Panc1 (cell line): ENCODE measurements around the gene MOB2. TPM values are rescaled to one million over a fixed set of nuclear protein-coding genes. Genes with fewer than 3 reads are reported as not detected.

ENCODE experiments used
- ATAC-seq: fragments of 200-7000 bp; cut with Tn5 transposase; 2 replicates; pipeline ENCODE4 v1.9.1; 2020; ENCODE audit warnings: mild to moderate bottlenecking, moderate library complexity
- BruUV-seq: library from RNA; stranded (reverse); fragments of 400-500 nt; replicated peaks from 2 replicates; lab custom pipeline; 2021; lab: Mats Ljungman, UMichigan
- CTCF ChIA-PET: fragments of 300-600 bp; sonication (Branson Sonifier 250); formaldehyde crosslinking; loops from one replicate; lab custom pipeline; 2022; ENCODE audit warnings: antibody characterized with exemption; lab: Charles Lee
- POLR2A ChIA-PET: fragments of 300-600 bp; sonication (Branson Sonifier 250); formaldehyde crosslinking; loops from one replicate; lab custom pipeline; 2022; ENCODE audit warnings: antibody characterized with exemption; lab: Charles Lee
- DNase-seq: peaks from one replicate; pipeline ENCODE4 v3.0.0-alpha.2; 2010; ENCODE audit warnings: low read depth, low spot score
- H3K27ac ChIP-seq: 2 replicates; pipeline ENCODE4 v1.5.1; 2011; ENCODE audit warnings: mild to moderate bottlenecking, low read length, inconsistent platforms
- H3K27me3 ChIP-seq: fragments of 200-500 bp; sonication (Bioruptor generic); 2 replicates; pipeline ENCODE4 v1.6.0; 2014; ENCODE audit warnings: low read length, inconsistent platforms; ENCODE audit not compliant: control insufficient read depth, insufficient read depth
- H3K36me3 ChIP-seq: fragments of 200-500 bp; sonication (Bioruptor generic); 2 replicates; pipeline ENCODE4 v1.5.1; 2014; ENCODE audit warnings: inconsistent platforms, mild to moderate bottlenecking, low read length, moderate library complexity; ENCODE audit not compliant: control insufficient read depth, insufficient read depth
- H3K4me1 ChIP-seq: 2 replicates; pipeline ENCODE4 v1.5.1; 2011; ENCODE audit warnings: inconsistent platforms, mild to moderate bottlenecking, low read length, moderate library complexity; ENCODE audit not compliant: control insufficient read depth, insufficient read depth
- H3K4me3 ChIP-seq, 2 experiments: 2 replicates each; pipeline ENCODE4 v1.5.1; 2011 to 2012; ENCODE audit warnings: low read depth in 2 of 2, low read length in 2 of 2, mild to moderate bottlenecking in 2 of 2, inconsistent platforms in 1 of 2, moderate library complexity in 1 of 2
- H3K9me3 ChIP-seq: fragments of 200-500 bp; sonication (Bioruptor generic); 2 replicates; pipeline ENCODE4 v1.5.1; 2014; ENCODE audit warnings: low read depth, mild to moderate bottlenecking, inconsistent platforms, low read length, moderate library complexity; ENCODE audit not compliant: control insufficient read depth, insufficient read depth
- CTCF ChIP-seq: fragments of 450-650 bp; IDR thresholded peaks from 2 replicates; pipeline ENCODE4 v1.5.1; 2017; ENCODE audit warnings: mild to moderate bottlenecking
- POLR2AphosphoS5 ChIP-seq: IDR thresholded peaks from 2 replicates; pipeline ENCODE4 v1.6.1; 2012; ENCODE audit warnings: mild to moderate bottlenecking, low read depth, low read length, moderate library complexity
- REST ChIP-seq, 2 experiments: IDR thresholded peaks; 2 replicates each; pipeline ENCODE4 v1.6.1; 2011 to 2012; ENCODE audit warnings: low read depth in 2 of 2, control low read depth in 1 of 2, low read length in 1 of 2, mild to moderate bottlenecking in 1 of 2, moderate library complexity in 1 of 2; ENCODE audit not compliant: insufficient read depth in 1 of 2
- SIN3A ChIP-seq: IDR thresholded peaks from 2 replicates; pipeline ENCODE4 v1.6.1; 2012; ENCODE audit warnings: low read depth, mild to moderate bottlenecking, low read length, moderate library complexity, borderline replicate concordance; ENCODE audit not compliant: insufficient read depth
- TCF7L2 ChIP-seq: IDR thresholded peaks from 2 replicates; pipeline ENCODE4 v1.6.1; 2011; ENCODE audit warnings: mild to moderate bottlenecking, low read depth, low read length, inconsistent platforms
- in situ Hi-C: cut with HindIII; loops from 2 replicates; pipeline ENCODE4 v1.10.0; 2016; ENCODE audit warnings: low sequenced_read_pairs, low pct_unique_long_range_greater_than_20kb
- intact Hi-C: fragments of 100-400 bp; cut with micrococcal nuclease; formaldehyde crosslinking; loops from one replicate; pipeline ENCODE4 v1.10.0; 2022; ENCODE audit not compliant: unreplicated experiment
- total RNA-seq: library from RNA; stranded (reverse); gene quantifications from one replicate; pipeline ENCODE4 v1.2.1, GENCODE V29; 2021; ENCODE audit not compliant: unreplicated experiment

Gene MOB2
- total RNA-seq, 1 experiment from 2014 or later, result 51.2 TPM

- BruUV-seq, result no TSS peak
- no peak for DNase-seq
- H3K9me3 ChIP-seq, result peaks cover 22% of the 10 kb centered on the region
- no peaks in the 10 kb centered on the region for H3K27me3 ChIP-seq
- in situ Hi-C loops, result no loop called here
- ATAC-seq, result 0 out of 2 replicates have a peak, but pooled peaks have one; percentile 19
- intact Hi-C loops, result no loop called here
- H3K27ac ChIP-seq, result no peak overlapping the region
- no peak overlapping the region for H3K4me3 ChIP-seq
- TF ChIP-seq POLR2AphosphoS5 (no peak), SIN3A (no peak), CTCF (no peak), TCF7L2 (no peak), REST (IDR thresholded peaks at IDR 0.05; ENCODE audit: insufficient read depth in 1 of 2, low read depth in 2 of 2, low read length in 1 of 2) (no peak)
- H3K4me1 ChIP-seq, result peaks cover 19% of the 10 kb centered on the region
- CTCF ChIA-PET, result no interaction called here
- no peaks in the 10 kb centered on the region for H3K36me3 ChIP-seq
- POLR2A ChIA-PET, result no interaction called here
These were observed 65.3 kb downstream of the MOB2 start for GRCh38 chr11:1421291-1421690.

DNA sequence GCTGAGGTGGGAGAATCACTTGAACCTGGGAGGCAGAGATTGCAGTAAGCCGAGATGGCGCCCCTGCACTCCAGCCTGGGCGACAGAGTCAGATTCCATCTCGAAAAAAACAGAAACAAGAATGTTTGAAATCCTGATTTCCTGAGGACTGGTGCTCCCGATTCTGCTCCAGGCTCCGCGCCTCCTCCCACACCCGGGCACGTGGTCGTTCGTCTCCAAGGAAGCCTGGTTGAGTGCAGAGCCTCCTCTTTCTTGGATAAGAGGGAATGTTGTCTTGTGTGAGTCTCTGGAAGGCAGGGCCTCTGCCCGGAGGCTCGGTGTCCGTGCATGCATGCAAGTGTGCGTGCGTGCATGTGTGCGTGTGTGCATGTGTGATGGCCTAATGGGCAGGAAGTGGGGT lies 66.8 kb downstream of the MOB2 start:
- no peak overlapping the region for H3K4me3 ChIP-seq
- TF ChIP-seq REST (IDR thresholded peaks at IDR 0.05; ENCODE audit: insufficient read depth in 1 of 2, low read depth in 2 of 2, low read length in 1 of 2) (0 out of 4 replicates have a peak, but pooled peaks of 1 of the 2 experiments have one; percentile 31), CTCF (no peak), SIN3A (no peak), POLR2AphosphoS5 (no peak), TCF7L2 (no peak)
- peaks cover 19% of the 10 kb centered on the region for H3K4me1 ChIP-seq
- H3K27ac ChIP-seq, result no peak overlapping the region
- ChIA-PET CTCF (no interaction called here), POLR2A (interaction anchor here (0.6 kb wide), 1 partner anchor 110 kb away, joined by 3 read pairs; the partner anchor contains the start of gene TOLLIP)
- DNase-seq, result no peak
- intact Hi-C loops (no loop called here), in situ Hi-C loops (no loop called here)
- no peak for ATAC-seq
- H3K27me3 ChIP-seq, result no peaks in the 10 kb centered on the region
- H3K9me3 ChIP-seq, result peaks cover 32% of the 10 kb centered on the region
- no peaks in the 10 kb centered on the region for H3K36me3 ChIP-seq
- no TSS peak for BruUV-seq
